ENCODE measurements around the gene ARHGAP42. TPM values are rescaled to one million over a fixed set of nuclear protein-coding genes. Genes with fewer than 3 reads are reported as not detected.

Gene ARHGAP42
- total RNA-seq, 1 experiment from 2014 or later = 6.4 TPM

GRCh38 chr11:100942016-100942415, 254.9 kb downstream of the ARHGAP42 start:
- no peak for DNase-seq (ENCODE audit: extremely low read depth, low read depth)

- DNase-seq (ENCODE audit: extremely low read depth, low read depth) = no peak
Measured at GRCh38 chr11:100948936-100949335, 261.8 kb downstream of the ARHGAP42 start.

GRCh38 chr11:100949443-100949842, 262.4 kb downstream of the ARHGAP42 start:
- DNase-seq (ENCODE audit: extremely low read depth, low read depth) = no peak

- DNase-seq (ENCODE audit: extremely low read depth, low read depth) = no peak
Measured at GRCh38 chr11:100955318-100955717, 268.2 kb downstream of the ARHGAP42 start.

- DNase-seq (ENCODE audit: extremely low read depth, low read depth) = no peak
Measured at GRCh38 chr11:100956351-100956750, 269.3 kb downstream of the ARHGAP42 start.

- DNase-seq (ENCODE audit: extremely low read depth, low read depth) = no peak
Measured at GRCh38 chr11:100957499-100957898, 270.4 kb downstream of the ARHGAP42 start.

GRCh38 chr11:100961633-100962032, 274.5 kb downstream of the ARHGAP42 start:
- DNase-seq (ENCODE audit: extremely low read depth, low read depth) = no peak

GRCh38 chr11:100963375-100963774, 276.3 kb downstream of the ARHGAP42 start:
- no peak for DNase-seq (ENCODE audit: extremely low read depth, low read depth)

GRCh38 chr11:100964435-100964834, 277.3 kb downstream of the ARHGAP42 start:
- no peak for DNase-seq (ENCODE audit: extremely low read depth, low read depth)

- no peak for DNase-seq (ENCODE audit: extremely low read depth, low read depth)
Measured at GRCh38 chr11:100965346-100965745, 278.3 kb downstream of the ARHGAP42 start.

- no peak for DNase-seq (ENCODE audit: extremely low read depth, low read depth)
Measured at GRCh38 chr11:100966366-100966765, 279.3 kb downstream of the ARHGAP42 start.

GRCh38 chr11:100969008-100969407, 281.9 kb downstream of the ARHGAP42 start:
- no peak for DNase-seq (ENCODE audit: extremely low read depth, low read depth)

GRCh38 chr11:100970283-100971164, 283.4 kb downstream of the ARHGAP42 start:
- DNase-seq (ENCODE audit: extremely low read depth, low read depth) = no peak

GRCh38 chr11:100972046-100972445, 285.0 kb downstream of the ARHGAP42 start:
- DNase-seq (ENCODE audit: extremely low read depth, low read depth) = no peak

- DNase-seq (ENCODE audit: extremely low read depth, low read depth) = no peak
Measured at GRCh38 chr11:100978442-100978841, 291.4 kb downstream of the ARHGAP42 start.

GRCh38 chr11:100978939-100979338, 291.9 kb downstream of the ARHGAP42 start:
- DNase-seq (ENCODE audit: extremely low read depth, low read depth) = no peak

- DNase-seq (ENCODE audit: extremely low read depth, low read depth) = peak; percentile 1
Measured at GRCh38 chr11:100980156-100980555, 293.1 kb downstream of the ARHGAP42 start.

- no peak for DNase-seq (ENCODE audit: extremely low read depth, low read depth)
Measured at GRCh38 chr11:100981196-100981824, 294.2 kb downstream of the ARHGAP42 start.

- no peak for DNase-seq (ENCODE audit: extremely low read depth, low read depth)
Measured at GRCh38 chr11:100984668-100985067, 297.6 kb downstream of the ARHGAP42 start.

GRCh38 chr11:100990931-100991330, 303.8 kb downstream of the ARHGAP42 start:
- DNase-seq (ENCODE audit: extremely low read depth, low read depth) = no peak

GRCh38 chr11:100991541-100991940, 304.5 kb downstream of the ARHGAP42 start:
- DNase-seq (ENCODE audit: extremely low read depth, low read depth) = no peak

- DNase-seq (ENCODE audit: extremely low read depth, low read depth) = no peak
Measured at GRCh38 chr11:100994966-100995365, 307.9 kb downstream of the ARHGAP42 start.

All from NCI-H460 (cell line).